Cardiac fibroblast (primary cell): ENCODE results near the gene ZNF467.

Source experiments
- DNase-seq, 2 donors: peaks; one replicate each; pipeline versions ENCODE4 v3.0.0 to v3.0.0-alpha.2; 2010; ENCODE audit warnings: low read depth in 2 of 2
- H3K4me3 ChIP-seq, 2 donors: replicated peaks in 1 of 2; 1 replicate in 1 of 2; 2 replicates in 1 of 2; pipeline ENCODE4 v1.5.1; 2011; ENCODE audit warnings: low read depth in 2 of 2, low read length in 2 of 2, mild to moderate bottlenecking in 2 of 2, moderate library complexity in 1 of 2
- CTCF ChIP-seq: IDR thresholded peaks from one replicate; pipeline ENCODE4 v1.5.1; 2011; ENCODE audit warnings: low read depth, mild to moderate bottlenecking, low read length, inconsistent platforms

Gene ZNF467

DNA sequence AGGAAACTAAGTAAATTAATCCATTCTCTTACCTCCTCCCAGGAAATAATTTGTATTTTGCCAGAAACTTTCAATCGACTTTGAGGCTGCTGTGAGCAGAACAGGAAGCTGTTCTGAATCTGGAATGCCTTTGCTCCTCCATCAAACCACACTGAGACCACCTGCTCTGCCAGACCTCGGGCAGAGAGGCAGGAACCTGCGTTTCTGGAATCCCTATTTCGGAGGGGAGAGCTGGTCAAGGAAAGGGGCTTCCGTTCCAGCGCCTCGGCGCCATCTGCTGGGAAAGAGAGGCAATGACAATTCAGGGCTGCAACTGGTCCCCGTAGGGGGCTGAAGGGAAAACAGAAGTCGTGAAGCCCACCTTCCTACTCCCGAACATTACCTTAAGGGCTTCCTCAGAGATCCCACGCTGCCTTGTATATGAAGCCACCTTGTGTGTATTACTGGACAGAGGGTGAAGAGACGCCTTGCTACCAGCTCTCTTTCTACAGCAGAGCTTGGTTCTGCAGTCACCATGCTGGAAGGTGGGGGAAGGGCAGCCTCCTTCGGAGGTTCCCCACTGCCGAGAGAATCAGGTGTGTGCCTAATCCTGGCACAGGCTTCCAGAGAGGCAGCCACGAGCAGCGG, 31.2 kb downstream of the ZNF467 start:
- H3K4me3 ChIP-seq: peak overlapping the region; percentile 10 to 27
- peak; percentile 93 for TF ChIP-seq CTCF
- DNase-seq: peak; percentile 61 to 64

DNA sequence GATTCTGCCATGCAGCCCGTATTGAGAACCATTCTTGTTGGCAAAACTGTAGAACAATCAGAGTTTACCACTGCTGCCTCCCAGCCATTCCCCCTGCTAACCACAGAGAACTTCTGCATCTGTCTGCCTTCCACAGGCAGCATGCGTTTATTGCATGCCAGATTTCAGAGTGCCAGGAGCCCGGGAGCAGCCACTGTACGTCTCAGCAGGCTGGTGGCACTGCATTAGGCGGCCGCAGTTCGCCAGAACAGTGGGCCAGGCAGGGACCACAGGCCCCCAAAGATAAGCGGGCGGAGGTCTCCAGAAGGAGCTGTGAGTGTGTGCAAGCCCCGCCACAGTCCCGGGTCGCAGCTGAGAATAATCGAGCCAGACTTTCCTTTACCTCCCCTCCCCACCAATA, 31.8 kb downstream of the ZNF467 start:
- TF ChIP-seq CTCF: no peak
- no peak for DNase-seq
- no peak overlapping the region for H3K4me3 ChIP-seq

GRCh38 chr7:149736478-149737360, 36.7 kb downstream of the ZNF467 start:
- no peak overlapping the region for H3K4me3 ChIP-seq
- TF ChIP-seq CTCF: no peak

GRCh38 chr7:149735779-149736477, 37.5 kb downstream of the ZNF467 start:
- H3K4me3 ChIP-seq: no peak overlapping the region
- no peak for DNase-seq
- TF ChIP-seq CTCF: no peak

More at GRCh38 chr7:149736478-149737360, 36.7 kb downstream of the ZNF467 start:
- DNase-seq: no peak

- no peak for DNase-seq
- no peak for TF ChIP-seq CTCF
Measured at GRCh38 chr7:149735181-149735602, 38.2 kb downstream of the ZNF467 start.

GRCh38 chr7:149734791-149735075, 38.7 kb downstream of the ZNF467 start:
- DNase-seq: no peak
- TF ChIP-seq CTCF: no peak
- H3K4me3 ChIP-seq: no peak overlapping the region

More at GRCh38 chr7:149735181-149735602, 38.2 kb downstream of the ZNF467 start:
- no peak overlapping the region for H3K4me3 ChIP-seq
